HG02610 (cell line): ENCODE results near the gene NDUFB2.
"Not testable (repeated sequence)": the region's sequence is repeated elsewhere in the genome, so short reads cannot be mapped to it uniquely, and the experiment has no call there.

Experiments used
- ATAC-seq: cut with Tn5 transposase; IDR thresholded peaks from one replicate; pipeline ENCODE4 v1.9.1; 2021; ENCODE audit warnings: mild to moderate bottlenecking, moderate library complexity; ENCODE audit not compliant: unreplicated experiment

Gene NDUFB2

GRCh38 chr7:140732416-140732815, 35.9 kb downstream of the NDUFB2 start:
- ATAC-seq: no peak

GRCh38 chr7:140734096-140734495, 37.6 kb downstream of the NDUFB2 start:
- no peak for ATAC-seq

DNA sequence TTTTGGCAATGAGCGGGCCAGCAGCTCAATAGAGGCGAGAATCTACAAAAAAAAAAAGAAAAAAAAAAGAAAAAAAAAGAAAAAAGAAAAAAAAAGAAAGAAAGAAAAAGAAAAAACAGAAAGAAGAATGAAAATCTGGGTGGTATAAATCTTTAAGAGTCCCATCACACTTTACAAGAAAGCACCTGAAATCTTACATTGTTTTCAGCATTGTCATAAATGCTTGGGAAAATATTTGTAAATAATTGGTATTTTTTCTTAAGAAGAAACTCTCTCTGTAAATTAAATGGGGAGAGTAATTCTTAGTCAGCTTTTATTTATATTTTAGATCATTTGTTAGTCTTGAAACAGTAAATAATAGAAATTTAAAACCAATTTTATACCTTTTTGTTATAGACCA, 38.2 kb downstream of the NDUFB2 start:
- ATAC-seq: no peak

DNA sequence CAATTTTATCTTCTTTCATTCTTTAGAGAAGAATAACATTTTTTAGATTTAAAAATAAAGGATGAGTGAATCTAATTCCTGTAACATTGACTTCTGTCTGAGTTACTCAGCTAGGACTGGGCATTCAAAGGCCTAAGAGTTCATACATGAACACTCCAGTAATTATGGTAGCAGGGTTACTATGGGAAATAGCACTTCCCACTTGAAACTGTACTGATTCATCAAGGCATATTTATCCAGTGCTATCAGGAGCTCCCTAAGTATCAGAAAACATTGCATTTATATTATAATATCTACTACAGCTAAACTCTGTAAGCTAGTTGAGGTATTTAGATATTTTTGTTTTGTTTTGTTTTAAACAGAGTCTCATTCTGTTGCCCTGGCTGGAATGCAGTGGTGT, 41.8 kb downstream of the NDUFB2 start:
- no peak for ATAC-seq

DNA sequence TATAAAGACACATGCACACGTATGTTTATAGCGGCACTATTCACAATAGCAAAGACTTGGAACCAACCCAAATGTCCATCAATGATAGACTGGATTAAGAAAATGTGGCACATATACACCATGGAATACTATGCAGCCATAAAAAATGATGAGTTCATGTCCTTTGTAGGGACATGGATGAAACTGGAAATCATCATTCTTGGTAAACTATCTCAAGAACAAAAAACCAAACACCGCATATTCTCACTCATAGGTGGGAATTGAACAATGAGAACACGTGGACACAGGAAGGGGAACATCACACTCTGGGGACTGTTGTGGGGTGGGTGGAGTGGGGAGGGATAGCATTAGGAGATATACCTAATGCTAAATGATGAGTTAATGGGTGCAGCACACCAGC, 46.7 kb downstream of the NDUFB2 start:
- ATAC-seq: not testable (repeated sequence)

DNA sequence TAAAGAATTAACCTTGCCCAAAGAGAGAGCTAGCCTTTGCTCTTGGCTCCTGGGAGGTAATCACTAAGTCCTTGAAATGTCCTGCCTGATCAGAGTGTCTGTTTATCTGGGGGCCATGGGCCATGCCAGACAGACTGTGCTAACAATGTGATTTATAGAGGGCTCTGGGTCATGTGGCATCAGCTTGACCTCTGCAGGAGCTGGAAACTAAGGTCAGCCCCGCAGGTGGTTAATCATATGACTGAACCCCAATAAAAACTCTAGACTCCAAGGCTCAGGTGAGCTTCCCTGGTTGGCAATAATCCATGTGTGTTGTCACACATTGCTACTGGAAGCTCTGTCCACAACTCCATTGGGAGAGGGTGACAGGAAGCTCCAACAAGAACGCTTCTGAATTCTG, 47.5 kb downstream of the NDUFB2 start:
- no peak for ATAC-seq

DNA sequence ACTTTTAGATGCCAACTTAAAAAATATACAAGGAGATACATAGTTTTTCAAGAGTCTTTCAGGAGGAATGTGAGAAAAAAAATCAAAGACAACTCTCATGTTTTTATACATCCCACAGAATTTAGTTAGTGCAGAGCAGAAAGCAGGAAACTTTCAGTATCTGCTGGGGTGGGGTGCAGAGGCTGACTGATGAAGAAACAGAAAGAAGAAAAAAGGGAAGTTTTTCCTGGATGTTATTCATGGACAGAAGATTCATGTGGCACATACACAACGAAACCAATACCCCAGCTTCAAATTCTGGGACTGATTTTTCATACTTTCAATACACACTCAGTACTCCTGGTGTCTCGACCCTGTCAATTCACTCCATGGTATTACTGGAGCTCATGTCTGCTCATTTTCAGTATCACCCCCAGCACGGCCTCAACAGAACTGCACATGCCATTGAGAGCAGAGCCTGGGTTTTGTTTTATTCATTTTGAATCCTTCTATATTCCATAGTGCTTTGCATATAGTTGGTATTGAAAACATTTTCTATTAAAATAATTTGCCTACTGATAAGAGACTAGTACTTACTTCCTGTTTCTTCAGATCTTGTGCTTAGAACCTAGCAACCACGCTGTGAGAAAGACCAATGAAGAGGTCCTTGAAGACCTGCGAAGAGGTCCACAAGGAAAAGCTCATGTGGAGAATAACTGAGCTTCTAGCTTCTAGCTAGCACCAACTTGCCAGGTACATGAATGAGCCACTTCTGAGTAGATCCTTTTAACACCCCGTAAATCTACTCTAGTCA, 49.0 kb downstream of the NDUFB2 start:
- ATAC-seq: no peak

GRCh38 chr7:140746751-140747150, 50.2 kb downstream of the NDUFB2 start:
- ATAC-seq: no peak

GRCh38 chr7:140752533-140752932, 56.0 kb downstream of the NDUFB2 start:
- ATAC-seq: no peak

DNA sequence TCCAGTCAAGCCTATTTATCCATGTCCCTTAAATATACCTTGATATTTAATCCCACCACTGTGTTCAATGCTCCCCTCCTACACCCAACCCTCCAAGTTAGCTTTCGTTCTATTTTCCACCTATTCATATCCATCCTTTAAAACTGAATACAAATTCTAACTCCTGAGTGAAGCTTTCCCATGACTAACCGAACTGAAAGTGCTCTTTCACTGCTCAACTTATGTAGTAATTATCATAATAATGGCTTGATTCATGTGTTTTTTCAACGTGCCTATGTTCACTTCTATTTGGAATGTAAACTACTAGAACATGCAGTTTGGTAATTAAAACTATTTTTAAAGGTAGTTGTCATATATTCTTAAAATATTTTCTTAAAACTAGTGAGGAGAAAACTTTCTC, 58.0 kb downstream of the NDUFB2 start:
- ATAC-seq: no peak
